Left hindlimb (tissue), 1 donor: ENCODE results near the gene CNGA1.
"Not testable (repeated sequence)": the region's sequence is repeated elsewhere in the genome, so short reads cannot be mapped to it uniquely, and the experiment has no call there.

Experiments
- DNase-seq: peaks from one replicate; pipeline ENCODE4 v3.0.0-alpha.2; 2018

Gene CNGA1

GRCh38 chr4:48028696-48029095, 12.2 kb upstream of the CNGA1 start:
- no peak for DNase-seq

GRCh38 chr4:48027653-48028052, 11.2 kb upstream of the CNGA1 start:
- DNase-seq, result no peak

- DNase-seq, result peak; percentile 56
Observed at GRCh38 chr4:48025005-48025404, 8.5 kb upstream of the CNGA1 start.

GRCh38 chr4:48024522-48024921, 8.0 kb upstream of the CNGA1 start:
- no peak for DNase-seq

- DNase-seq, result no peak
Observed at GRCh38 chr4:48022192-48022799, 5.8 kb upstream of the CNGA1 start.

GRCh38 chr4:48021100-48021499, 4.6 kb upstream of the CNGA1 start:
- DNase-seq, result no peak

GRCh38 chr4:48018112-48018511, 1.6 kb upstream of the CNGA1 start:
- no peak for DNase-seq

- DNase-seq, result peak; percentile 47
Observed at GRCh38 chr4:48017108-48017571, 659 bp upstream of the CNGA1 start.

GRCh38 chr4:48015678-48016077, 803 bp downstream of the CNGA1 start:
- DNase-seq, result no peak

GRCh38 chr4:48015216-48015615, 1.3 kb downstream of the CNGA1 start:
- no peak for DNase-seq

GRCh38 chr4:48012824-48013223, 3.7 kb downstream of the CNGA1 start:
- no peak for DNase-seq

GRCh38 chr4:48011722-48012121, 4.8 kb downstream of the CNGA1 start:
- DNase-seq, result no peak

GRCh38 chr4:48010906-48011305, 5.6 kb downstream of the CNGA1 start:
- DNase-seq, result not testable (repeated sequence)

GRCh38 chr4:48008021-48008596, 8.4 kb downstream of the CNGA1 start:
- no peak for DNase-seq

- DNase-seq, result no peak
Observed at GRCh38 chr4:48005781-48006180, 10.7 kb downstream of the CNGA1 start.

- DNase-seq, result not testable (repeated sequence)
Observed at GRCh38 chr4:48003568-48003967, 12.9 kb downstream of the CNGA1 start.

GRCh38 chr4:48002267-48002666, 14.2 kb downstream of the CNGA1 start:
- no peak for DNase-seq

GRCh38 chr4:47996021-47996420, 20.5 kb downstream of the CNGA1 start:
- DNase-seq, result no peak

- not testable (repeated sequence) for DNase-seq
Observed at GRCh38 chr4:47992475-47992874, 24.0 kb downstream of the CNGA1 start.

- no peak for DNase-seq
Observed at GRCh38 chr4:47990145-47990544, 26.3 kb downstream of the CNGA1 start.

GRCh38 chr4:47974566-47974965, 41.9 kb downstream of the CNGA1 start:
- DNase-seq, result no peak

GRCh38 chr4:47972721-47973120, 43.8 kb downstream of the CNGA1 start:
- no peak for DNase-seq

- DNase-seq, result no peak
Observed at GRCh38 chr4:47972181-47972580, 44.3 kb downstream of the CNGA1 start.

GRCh38 chr4:47968847-47969246, 47.6 kb downstream of the CNGA1 start:
- DNase-seq, result no peak

GRCh38 chr4:47954677-47955076, 61.8 kb downstream of the CNGA1 start:
- no peak for DNase-seq
